Measurements from ENCODE around the gene RPL13. TPM values are rescaled to one million over a fixed set of nuclear protein-coding genes. Genes with fewer than 3 reads are reported as not detected.

The RPL13 gene
- total and polyA plus RNA-seq, 9 of the 15 experiments (the other 6 are each of a cell fraction or from before 2014, with no cell fraction given), result 227 to 6,042 (median 1,633) TPM

DNA sequence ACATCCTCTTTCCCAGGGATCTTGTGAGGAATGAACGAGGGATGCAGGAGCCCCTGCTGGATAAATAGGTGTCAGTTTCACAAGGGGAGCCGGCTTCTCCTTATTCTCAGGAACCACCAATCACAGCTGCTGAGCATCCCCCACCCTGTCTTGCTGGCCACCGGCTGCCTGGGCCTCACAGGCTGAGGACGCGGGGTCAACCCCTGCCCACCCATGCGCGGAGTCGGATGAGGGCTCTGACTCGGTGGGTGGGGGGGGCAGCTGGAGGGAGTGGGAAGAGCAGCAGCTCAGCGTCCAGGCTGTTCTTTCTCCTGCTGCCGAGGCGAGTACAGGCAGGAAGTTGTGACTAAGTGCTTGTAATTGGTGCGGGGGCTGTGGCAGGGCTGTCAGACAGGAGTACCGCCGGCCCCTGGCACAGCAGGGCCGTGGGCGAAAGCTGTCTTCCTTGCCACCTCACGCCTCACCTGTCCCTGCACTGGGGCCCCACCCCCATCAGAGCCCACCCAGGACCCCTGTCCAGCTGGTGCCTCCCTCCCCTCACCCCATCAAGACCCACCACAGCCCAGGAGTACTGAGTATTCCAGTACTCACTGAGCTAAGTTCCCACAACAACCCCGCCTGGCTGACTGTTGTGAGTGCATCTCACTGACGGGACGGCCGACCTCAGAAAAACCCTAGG lies 41.9 kb downstream of the RPL13 start:
- Histone ChIP-seq H3K9ac (ENCODE audit: insufficient read depth in 1 of 2, low read depth in 2 of 2, low read length in 2 of 2) (peak overlapping the region in 1 of 2 experiments; percentile 23; a peak in 1 of 4 replicates), H3K4me2 (ENCODE audit: insufficient read depth, low read length) (0 out of 2 replicates have a peak overlapping the region, but pooled peaks have one; percentile 1), H3K4me1 (replicated peaks in 1 of 2; ENCODE audit: control insufficient read depth in 2 of 2, insufficient read depth in 2 of 2, low read length in 2 of 2) (peaks cover 3 to 52% of the 10 kb centered on the region in 2 experiments; a peak in 4 of 5 replicates), H3K9me1 (ENCODE audit: control insufficient read depth, insufficient read depth, low read length) (no peaks in the 10 kb centered on the region), H3K27me3 (ENCODE audit: control insufficient read depth in 2 of 2, insufficient read depth in 2 of 2, low read length in 2 of 2) (no peaks in the 10 kb centered on the region), H3K27ac (ENCODE audit: extremely low read depth, low read depth, low read length) (no peak overlapping the region), H3K9me3 (replicated peaks; ENCODE audit: control insufficient read depth, insufficient read depth, low read depth, low read length) (no peaks in the 10 kb centered on the region), H3K79me2 (ENCODE audit: control insufficient read depth, insufficient read depth, low read length) (no peaks in the 10 kb centered on the region), H4K20me1 (replicated peaks; ENCODE audit: control insufficient read depth, insufficient read depth, low read length) (0 out of 2 replicates have a peak, but pooled peaks cover 5% of the 10 kb centered on the region), H2AFZ (ENCODE audit: low read depth, low read length) (no peak overlapping the region), H3K4me3 (no peak overlapping the region), H3K36me3 (ENCODE audit: control insufficient read depth, insufficient read depth, low read length) (no peaks in the 10 kb centered on the region)
- BruUV-seq (replicated peaks), result no TSS peak
- 6% methylated on average over 15 of the region's 22 CpGs for WGBS (ENCODE audit: insufficient coverage, low coverage, missing lambda C conversion rate)
- ChIA-PET CTCF (ENCODE audit: low intra/inter-chr PET ratio) (no interaction called here), POLR2A (interaction anchor here (0.5 to 1.0 kb wide), 5 partner anchors 9 to 337 kb away, joined by 3 to 4 read pairs (median 3); no protein-coding TSS in a partner anchor)
- ATAC-seq (peak; percentile 65), DNase-seq (ENCODE audit: extremely low read depth in 1 of 4, low spot score in 3 of 4) (peak; percentile 34 to 60 (median 43)), FAIRE-seq (no peak)
- in situ Hi-C loops (cut with MboI) (no loop called here), intact Hi-C loops (cut with micrococcal nuclease) (loop anchor here (5.0 kb wide), 1 partner anchor 35 kb away; no protein-coding TSS in a partner anchor)
- TF ChIP-seq NKRF (IDR thresholded peaks at IDR 0.05; ENCODE audit: borderline replicate concordance) (no peak), JUND (IDR thresholded peaks at IDR 0.05; ENCODE audit: borderline replicate concordance, low read depth, low read length) (peak; percentile 60; the same call in 1 of the 2 replicates), JUND (tag; IDR thresholded peaks at IDR 0.05; ENCODE audit: borderline replicate concordance, low read depth, low read length) (no peak; the same call in 2 of the 3 replicates), ZNF12 (CRISPR knock-in tag; IDR thresholded peaks at IDR 0.05) (0 out of 2 replicates have a peak, but pooled peaks have one; percentile 33), ETV5 (CRISPR knock-in tag; IDR thresholded peaks at IDR 0.05; ENCODE audit: low read depth) (0 out of 2 replicates have a peak, but pooled peaks have one; percentile 33), GABPA (tag; conservative IDR thresholded peaks at IDR 0.05; ENCODE audit: low read depth) (peak; percentile 59), MYNN (IDR thresholded peaks at IDR 0.05) (0 out of 2 replicates have a peak, but pooled peaks have one; percentile 25), MYNN (CRISPR knock-in tag; IDR thresholded peaks at IDR 0.05) (no peak), NRF1 (conservative IDR thresholded peaks at IDR 0.05 in 1 of 2, IDR thresholded peaks at IDR 0.05 in 1 of 2) (peak; percentile 27 to 44; a peak in 3 of 4 replicates), FOSL1 (tag; conservative IDR thresholded peaks at IDR 0.05) (peak; percentile 58), SRSF1 (IDR thresholded peaks at IDR 0.05; ENCODE audit: low read depth, low read length) (no peak), ZNF121 (CRISPR knock-in tag; conservative IDR thresholded peaks at IDR 0.05) (no peak), GATAD2B (IDR thresholded peaks at IDR 0.05; ENCODE audit: borderline replicate concordance) (no peak), EGR1 (conservative IDR thresholded peaks at IDR 0.05) (peak; percentile 83), SPI1 (IDR thresholded peaks at IDR 0.05; ENCODE audit: borderline replicate concordance, low read depth, low read length) (peak; percentile 43; the same call in 1 of the 2 replicates), CREM (IDR thresholded peaks at IDR 0.05; ENCODE audit: low read depth) (peak; percentile 57)
- TF ChIP-seq, protein P1, sequence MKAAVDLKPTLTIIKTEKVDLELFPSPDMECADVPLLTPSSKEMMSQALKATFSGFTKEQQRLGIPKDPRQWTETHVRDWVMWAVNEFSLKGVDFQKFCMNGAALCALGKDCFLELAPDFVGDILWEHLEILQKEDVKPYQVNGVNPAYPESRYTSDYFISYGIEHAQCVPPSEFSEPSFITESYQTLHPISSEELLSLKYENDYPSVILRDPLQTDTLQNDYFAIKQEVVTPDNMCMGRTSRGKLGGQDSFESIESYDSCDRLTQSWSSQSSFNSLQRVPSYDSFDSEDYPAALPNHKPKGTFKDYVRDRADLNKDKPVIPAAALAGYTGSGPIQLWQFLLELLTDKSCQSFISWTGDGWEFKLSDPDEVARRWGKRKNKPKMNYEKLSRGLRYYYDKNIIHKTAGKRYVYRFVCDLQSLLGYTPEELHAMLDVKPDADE (conservative IDR thresholded peaks at IDR 0.05; ENCODE audit: control insufficient read depth, low read depth, low read length), result peak; percentile 49; the same call in 1 of the 2 replicates
